DND-41 (cell line): Measurements from ENCODE around the gene KMT2B.

Experiments
- CTCF ChIP-seq: IDR thresholded peaks from 2 replicates; pipeline ENCODE4 v1.5.1; 2012; ENCODE audit warnings: borderline replicate concordance, low read length, moderate library complexity, mild to moderate bottlenecking; ENCODE audit not compliant: poor library complexity, severe bottlenecking; ENCODE audit errors: extremely low read depth
- EZH2 ChIP-seq: IDR thresholded peaks from 3 replicates; pipeline ENCODE4 v1.6.1; 2012; ENCODE audit warnings: borderline replicate concordance, low read depth, mild to moderate bottlenecking, moderate library complexity, low read length, inconsistent platforms; ENCODE audit not compliant: severe bottlenecking

DNA sequence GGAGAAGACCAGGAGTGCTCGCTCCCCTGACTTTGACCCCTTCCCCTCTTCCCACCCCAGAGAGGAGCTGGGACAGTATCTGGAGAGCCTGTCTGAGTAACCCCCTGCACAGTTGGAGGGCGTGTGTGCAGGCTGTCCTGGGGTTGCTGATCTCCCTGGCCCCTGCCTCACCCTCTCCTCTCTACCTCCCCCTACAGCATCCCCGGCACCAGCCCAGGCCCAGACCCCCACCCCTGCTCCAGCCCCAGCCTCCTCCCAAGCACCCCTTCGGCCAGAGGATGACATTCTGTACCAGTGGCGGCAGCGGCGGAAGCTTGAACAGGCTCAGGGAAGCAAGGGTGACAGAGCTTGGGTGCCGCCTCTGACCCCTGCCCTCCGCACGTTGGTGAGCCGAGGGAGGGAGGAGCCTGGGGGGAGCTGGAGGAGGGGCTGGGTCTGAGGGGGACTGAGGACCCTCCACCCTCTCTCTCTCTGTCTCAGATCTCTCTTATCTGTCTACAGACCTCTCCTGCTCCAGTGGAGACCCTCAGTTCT lies 48.8 kb downstream of the KMT2B start:
- no peak for TF ChIP-seq CTCF
- no peak for TF ChIP-seq EZH2
